Measurements from ENCODE around the gene C11orf21. TPM values are rescaled to one million over a fixed set of nuclear protein-coding genes. Genes with fewer than 3 reads are reported as not detected.

The C11orf21 gene
- total and polyA plus RNA-seq, 9 of the 15 experiments (the other 6 are each of a cell fraction or from before 2014, with no cell fraction given): 0.10 to 2.6 (median 2.0) TPM

DNA sequence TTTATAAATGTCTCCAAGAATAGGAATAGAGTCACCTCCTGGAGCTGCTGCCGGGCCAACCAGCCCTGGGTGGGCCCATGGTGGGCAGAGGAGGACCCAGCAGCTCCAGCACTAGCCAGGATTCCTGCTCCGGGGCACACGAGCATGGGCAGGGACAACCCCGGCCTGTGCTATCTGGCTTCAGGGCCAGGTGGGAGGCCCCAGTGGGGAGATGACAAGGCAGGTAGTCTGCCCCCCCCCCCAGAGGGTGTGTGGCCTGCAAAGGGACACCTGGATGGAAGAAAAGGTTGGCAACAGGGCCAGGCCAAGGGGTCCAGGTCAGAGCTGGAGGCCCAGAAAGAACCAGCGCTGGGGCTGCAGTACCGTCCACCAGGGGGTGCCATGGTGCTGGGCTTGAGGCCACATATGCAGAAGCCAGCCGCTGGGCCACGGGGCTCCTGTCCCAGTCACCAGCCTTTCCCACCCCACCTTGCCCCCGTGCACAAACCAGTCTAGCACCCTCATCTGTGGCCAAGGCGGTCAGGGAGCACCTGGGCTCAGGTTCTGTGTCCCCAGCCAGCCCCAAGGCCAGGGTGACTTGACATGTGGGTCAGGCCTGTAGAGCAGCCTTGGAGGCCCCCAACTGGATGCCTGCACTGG, 3.5 kb upstream of the C11orf21 start (continued):
- TF ChIP-seq ZC3H11A (IDR thresholded peaks at IDR 0.05; ENCODE audit: low read depth, low read length) (no peak), RBBP5 (IDR thresholded peaks at IDR 0.05; ENCODE audit: borderline replicate concordance, insufficient read depth, low read length, poor library complexity, severe bottlenecking) (no peak), ZSCAN29 (IDR thresholded peaks at IDR 0.05) (no peak), HNRNPL (IDR thresholded peaks at IDR 0.05; ENCODE audit: low read depth, low read length) (no peak), ADNP (tag; IDR thresholded peaks at IDR 0.05) (no peak), RAD21 (CRISPR knock-in tag; conservative IDR thresholded peaks at IDR 0.05 in 1 of 2, IDR thresholded peaks at IDR 0.05 in 1 of 2) (peak; percentile 56 to 85), HCFC1 (IDR thresholded peaks at IDR 0.05; ENCODE audit: low read depth, low read length) (no peak), NR2C2 (CRISPR knock-in tag; IDR thresholded peaks at IDR 0.05) (no peak), NR2C2 (tag; IDR thresholded peaks at IDR 0.05) (no peak), FOXJ3 (CRISPR knock-in tag; IDR thresholded peaks at IDR 0.05) (no peak), MAZ (CRISPR knock-in tag; conservative IDR thresholded peaks at IDR 0.05 in 1 of 2, IDR thresholded peaks at IDR 0.05 in 1 of 2) (peak; percentile 27 to 38; a peak in 1 of 4 replicates), SRF (CRISPR knock-in tag; IDR thresholded peaks at IDR 0.05) (no peak), PCBP2 (IDR thresholded peaks at IDR 0.05; ENCODE audit: low read depth, low read length, poor library complexity, severe bottlenecking) (no peak)
- TF ChIP-seq, protein P1, sequence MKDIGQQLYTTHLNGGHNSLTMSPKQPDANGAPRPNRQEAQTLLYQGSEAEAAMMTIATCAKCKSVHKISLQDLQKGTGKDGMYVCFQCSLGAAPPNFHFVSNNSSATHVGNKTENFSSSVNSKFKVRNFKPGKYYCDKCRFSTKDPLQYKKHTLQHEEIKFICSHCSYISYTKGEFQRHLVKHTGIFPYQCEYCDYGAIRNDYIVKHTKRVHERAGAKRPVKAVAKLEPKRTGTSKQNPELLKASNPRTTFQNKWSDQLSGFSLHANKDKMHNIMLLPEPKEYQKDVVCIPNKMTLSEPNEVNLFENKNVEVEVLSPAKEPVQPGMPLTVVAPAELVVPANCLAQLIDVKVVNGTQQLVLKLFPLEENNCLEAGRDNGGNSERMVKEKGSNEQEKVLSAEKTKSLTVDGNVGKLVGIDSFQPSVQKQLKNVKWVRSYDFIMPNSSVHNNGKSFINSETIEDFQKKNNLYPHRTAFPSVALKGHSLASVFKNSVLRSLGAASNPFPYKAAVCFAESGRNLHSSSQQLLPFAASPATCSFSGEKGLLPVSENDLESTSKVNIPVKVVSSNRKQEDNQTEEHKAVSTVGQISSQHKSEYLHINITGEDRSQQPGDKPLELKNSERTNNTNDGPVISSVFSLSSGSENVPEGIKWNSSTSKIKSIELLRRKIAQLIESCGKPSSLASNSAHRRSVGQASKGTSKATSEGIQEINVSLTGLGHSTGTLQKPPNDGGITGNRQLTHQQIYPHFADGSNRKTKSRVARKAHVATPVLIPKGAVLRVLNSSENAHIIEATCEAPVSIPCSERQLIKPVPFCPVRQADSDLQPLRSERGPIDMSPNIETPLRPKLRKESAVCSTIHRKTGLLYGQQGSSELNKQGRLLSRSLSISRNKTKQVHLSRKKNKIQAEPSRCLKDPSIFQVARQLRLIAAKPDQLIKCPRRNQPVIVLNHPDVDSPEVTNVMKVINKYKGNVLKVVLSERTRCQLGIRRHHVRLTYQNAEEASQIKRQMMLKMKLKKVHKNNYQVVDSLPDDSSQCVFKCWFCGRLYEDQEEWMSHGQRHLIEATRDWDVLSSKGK (CRISPR knock-in tag; IDR thresholded peaks at IDR 0.05): no peak
- TF ChIP-seq, protein P2, sequence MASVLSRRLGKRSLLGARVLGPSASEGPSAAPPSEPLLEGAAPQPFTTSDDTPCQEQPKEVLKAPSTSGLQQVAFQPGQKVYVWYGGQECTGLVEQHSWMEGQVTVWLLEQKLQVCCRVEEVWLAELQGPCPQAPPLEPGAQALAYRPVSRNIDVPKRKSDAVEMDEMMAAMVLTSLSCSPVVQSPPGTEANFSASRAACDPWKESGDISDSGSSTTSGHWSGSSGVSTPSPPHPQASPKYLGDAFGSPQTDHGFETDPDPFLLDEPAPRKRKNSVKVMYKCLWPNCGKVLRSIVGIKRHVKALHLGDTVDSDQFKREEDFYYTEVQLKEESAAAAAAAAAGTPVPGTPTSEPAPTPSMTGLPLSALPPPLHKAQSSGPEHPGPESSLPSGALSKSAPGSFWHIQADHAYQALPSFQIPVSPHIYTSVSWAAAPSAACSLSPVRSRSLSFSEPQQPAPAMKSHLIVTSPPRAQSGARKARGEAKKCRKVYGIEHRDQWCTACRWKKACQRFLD (CRISPR knock-in tag; IDR thresholded peaks at IDR 0.05): no peak
- TF ChIP-seq, protein P3, sequence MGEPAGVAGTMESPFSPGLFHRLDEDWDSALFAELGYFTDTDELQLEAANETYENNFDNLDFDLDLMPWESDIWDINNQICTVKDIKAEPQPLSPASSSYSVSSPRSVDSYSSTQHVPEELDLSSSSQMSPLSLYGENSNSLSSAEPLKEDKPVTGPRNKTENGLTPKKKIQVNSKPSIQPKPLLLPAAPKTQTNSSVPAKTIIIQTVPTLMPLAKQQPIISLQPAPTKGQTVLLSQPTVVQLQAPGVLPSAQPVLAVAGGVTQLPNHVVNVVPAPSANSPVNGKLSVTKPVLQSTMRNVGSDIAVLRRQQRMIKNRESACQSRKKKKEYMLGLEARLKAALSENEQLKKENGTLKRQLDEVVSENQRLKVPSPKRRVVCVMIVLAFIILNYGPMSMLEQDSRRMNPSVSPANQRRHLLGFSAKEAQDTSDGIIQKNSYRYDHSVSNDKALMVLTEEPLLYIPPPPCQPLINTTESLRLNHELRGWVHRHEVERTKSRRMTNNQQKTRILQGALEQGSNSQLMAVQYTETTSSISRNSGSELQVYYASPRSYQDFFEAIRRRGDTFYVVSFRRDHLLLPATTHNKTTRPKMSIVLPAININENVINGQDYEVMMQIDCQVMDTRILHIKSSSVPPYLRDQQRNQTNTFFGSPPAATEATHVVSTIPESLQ (CRISPR knock-in tag; IDR thresholded peaks at IDR 0.05): no peak

Data from K562 (cell line).